Liver (tissue), 9 donors: Measurements from ENCODE around the gene SERP1. TPM values are rescaled to one million over a fixed set of nuclear protein-coding genes. Genes with fewer than 3 reads are reported as not detected.

Experiments
- DNase-seq: peaks from one replicate; pipeline ENCODE4 v3.0.0-alpha.2; 2017; ENCODE audit warnings: low spot score
- H3K27ac ChIP-seq, 2 donors: one replicate each; pipeline ENCODE4 v1.7.0; 2013; ENCODE audit warnings: inconsistent platforms in 2 of 2, low read length in 2 of 2, control low read depth in 1 of 2, low read depth in 1 of 2, mild to moderate bottlenecking in 1 of 2
- H3K27me3 ChIP-seq, 4 donors: one replicate each; pipeline versions ENCODE4 v1.6.1 to v1.7.0; 2013; ENCODE audit warnings: low read length in 3 of 4, inconsistent platforms in 1 of 4, mild to moderate bottlenecking in 1 of 4, moderate library complexity in 1 of 4; ENCODE audit not compliant: control insufficient read depth in 4 of 4, insufficient read depth in 4 of 4
- H3K36me3 ChIP-seq, 4 donors: one replicate each; pipeline versions ENCODE4 v1.6.1 to v1.7.0; 2013; ENCODE audit warnings: low read length in 3 of 4, mild to moderate bottlenecking in 3 of 4, low read depth in 1 of 4, moderate library complexity in 1 of 4; ENCODE audit not compliant: control insufficient read depth in 4 of 4, insufficient read depth in 3 of 4
- H3K4me1 ChIP-seq, 4 donors: one replicate each; pipeline versions ENCODE4 v1.6.1 to v1.7.0; 2013; ENCODE audit warnings: low read length in 3 of 4, mild to moderate bottlenecking in 3 of 4, moderate library complexity in 1 of 4; ENCODE audit not compliant: control insufficient read depth in 4 of 4, insufficient read depth in 4 of 4
- H3K4me3 ChIP-seq, 3 donors: one replicate each; pipeline versions ENCODE4 v1.6.1 to v1.7.0; 2013; ENCODE audit warnings: low read length in 3 of 3, control low read depth in 1 of 3, low read depth in 1 of 3, mild to moderate bottlenecking in 1 of 3
- H3K9ac ChIP-seq, 2 donors: one replicate each; pipeline ENCODE4 v1.7.0; 2013; ENCODE audit warnings: low read length in 2 of 2, mild to moderate bottlenecking in 2 of 2, moderate library complexity in 2 of 2, control low read depth in 1 of 2, low read depth in 1 of 2
- H3K9me3 ChIP-seq, 4 donors: one replicate each; pipeline versions ENCODE4 v1.6.1 to v1.7.0; 2013; ENCODE audit warnings: low read length in 3 of 4; ENCODE audit not compliant: control insufficient read depth in 4 of 4
- EGR1 ChIP-seq, 2 donors: IDR thresholded peaks; 2 replicates each; pipeline ENCODE4 v1.6.1; 2016 to 2018; ENCODE audit warnings: antibody characterized with exemption in 2 of 2, low read depth in 2 of 2
- FOXA1 ChIP-seq: IDR thresholded peaks from 2 replicates; pipeline ENCODE4 v1.6.1; 2016; ENCODE audit warnings: antibody characterized with exemption
- FOXA2 ChIP-seq: IDR thresholded peaks from 2 replicates; pipeline ENCODE4 v1.6.1; 2016; ENCODE audit warnings: antibody characterized with exemption
- GABPA ChIP-seq, 2 donors: IDR thresholded peaks in 1 of 2; conservative IDR thresholded peaks in 1 of 2; 2 replicates each; pipeline ENCODE4 v1.6.1; 2016; ENCODE audit warnings: antibody characterized with exemption in 2 of 2, mild to moderate bottlenecking in 1 of 2, moderate library complexity in 1 of 2
- HNF4A ChIP-seq, 2 donors: conservative IDR thresholded peaks; 2 replicates each; pipeline ENCODE4 v1.6.1; 2016; ENCODE audit warnings: antibody characterized with exemption in 2 of 2, mild to moderate bottlenecking in 2 of 2
- HNF4G ChIP-seq: IDR thresholded peaks from 2 replicates; pipeline ENCODE4 v1.6.1; 2016; ENCODE audit warnings: antibody characterized with exemption
- JUND ChIP-seq, 2 donors: IDR thresholded peaks; 2 replicates each; pipeline ENCODE4 v1.6.1; 2016; ENCODE audit warnings: antibody characterized with exemption in 2 of 2
- NR2F2 ChIP-seq: IDR thresholded peaks from 2 replicates; pipeline ENCODE4 v1.6.1; 2016; ENCODE audit warnings: antibody characterized with exemption
- RAD21 ChIP-seq, 2 donors: IDR thresholded peaks; 2 replicates each; pipeline ENCODE4 v1.6.1; 2016; ENCODE audit warnings: antibody characterized with exemption in 2 of 2, mild to moderate bottlenecking in 2 of 2
- RXRA ChIP-seq, 2 donors: IDR thresholded peaks; 2 replicates each; pipeline ENCODE4 v1.6.1; 2017 to 2018; ENCODE audit warnings: antibody characterized with exemption in 2 of 2, mild to moderate bottlenecking in 1 of 2
- TAF1 ChIP-seq: conservative IDR thresholded peaks from 2 replicates; pipeline ENCODE4 v1.6.1; 2016; ENCODE audit warnings: antibody characterized with exemption, mild to moderate bottlenecking
- YY1 ChIP-seq: IDR thresholded peaks from 2 replicates; pipeline ENCODE4 v1.6.1; 2016; ENCODE audit warnings: antibody characterized with exemption, mild to moderate bottlenecking
- WGBS: extraction: QIAGEN DNeasy Blood & Tissue Kit; methylation state at CpG from one replicate; pipeline ENCODE4 v1.1.7; 2013; 5-methylcytosine and 5-hydroxymethylcytosine counted together
- polyA plus RNA-seq, 2 donors: library from polyadenylated mRNA; stranded (reverse) in 1 of 2; unstranded in 1 of 2; fragments of 200-250 nt in 1 of 2; fragments of >200 nt in 1 of 2; fragmentation: Nextera tagmentation in 1 of 2; extraction: Ambion mirVana in 1 of 2; gene quantifications; one replicate each; pipeline versions ENCODE4 v1.2.1 to v1.2.3, GENCODE V29; 2013 to 2015
- total RNA-seq, 2 donors: library from RNA; depleted of rRNA; stranded (reverse); fragments of >200 nt; gene quantifications; one replicate each; pipeline ENCODE4 v1.2.3, GENCODE V29; 2014
- TF ChIP-seq, protein P1 (sequence below): IDR thresholded peaks from 2 replicates; pipeline ENCODE4 v1.6.1; 2016; ENCODE audit warnings: antibody characterized with exemption, mild to moderate bottlenecking
- TF ChIP-seq, protein P2 (sequence below): IDR thresholded peaks from 2 replicates; pipeline ENCODE4 v1.6.1; 2016; ENCODE audit warnings: antibody characterized with exemption
- TF ChIP-seq, protein P3 (sequence below): IDR thresholded peaks from 2 replicates; pipeline ENCODE4 v1.6.1; 2016; ENCODE audit warnings: antibody characterized with exemption
- TF ChIP-seq, protein P4 (sequence below): IDR thresholded peaks from 2 replicates; pipeline ENCODE4 v1.6.1; 2016; ENCODE audit warnings: antibody characterized with exemption
- TF ChIP-seq, protein P5 (sequence below): fragments of 150-350 bp; IDR thresholded peaks from 2 replicates; pipeline ENCODE4 v1.5.1; 2017; ENCODE audit warnings: improper control_type of control experiment, low read depth, low read length; ENCODE audit not compliant: missing input control
- donor health status: healthy.
- donor health status: healthy.
- donor health status: healthy.
- donor health status: healthy.
- donor health status: healthy.

Gene SERP1
- total and polyA plus RNA-seq, 4 donors, result 116 to 254 (median 182) TPM

DNA sequence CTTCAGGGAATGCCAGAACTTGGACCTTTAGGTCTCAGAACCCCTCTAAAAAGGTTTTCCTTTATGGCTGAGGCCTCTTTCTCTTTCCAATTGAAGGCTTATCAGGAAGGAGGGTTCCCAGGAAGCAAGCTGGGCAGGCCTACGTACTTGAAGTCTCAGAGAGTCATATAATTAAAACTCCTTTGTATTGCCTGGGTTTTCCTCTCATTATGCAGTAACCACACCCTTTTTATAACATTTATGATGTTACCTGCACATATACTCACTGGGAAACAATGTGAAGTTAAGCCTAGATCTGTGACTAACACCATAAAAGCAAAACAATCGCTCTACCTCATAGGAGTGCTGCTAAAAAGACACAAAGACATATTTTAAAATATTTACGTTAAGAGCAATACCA, 27.3 kb downstream of the SERP1 start:
- DNase-seq, result no peak
- Histone ChIP-seq H3K27ac (no peak overlapping the region), H3K36me3 (no peaks in the 10 kb centered on the region), H3K4me1 (peaks cover 0 to 4% (median 0%) of the 10 kb centered on the region in 4 donors), H3K9ac (no peak overlapping the region), H3K4me3 (no peak overlapping the region), H3K27me3 (no peaks in the 10 kb centered on the region), H3K9me3 (no peaks in the 10 kb centered on the region)
- TF ChIP-seq FOXA1 (no peak), FOXA2 (no peak), HNF4A (conservative IDR thresholded peaks at IDR 0.05) (no peak), GABPA (IDR thresholded peaks at IDR 0.05 in 1 of 2, conservative IDR thresholded peaks at IDR 0.05 in 1 of 2) (no peak), RAD21 (IDR thresholded peaks at IDR 0.05) (no peak), RXRA (IDR thresholded peaks at IDR 0.05) (no peak), TAF1 (no peak), YY1 (no peak)
- TF ChIP-seq, protein P1, sequence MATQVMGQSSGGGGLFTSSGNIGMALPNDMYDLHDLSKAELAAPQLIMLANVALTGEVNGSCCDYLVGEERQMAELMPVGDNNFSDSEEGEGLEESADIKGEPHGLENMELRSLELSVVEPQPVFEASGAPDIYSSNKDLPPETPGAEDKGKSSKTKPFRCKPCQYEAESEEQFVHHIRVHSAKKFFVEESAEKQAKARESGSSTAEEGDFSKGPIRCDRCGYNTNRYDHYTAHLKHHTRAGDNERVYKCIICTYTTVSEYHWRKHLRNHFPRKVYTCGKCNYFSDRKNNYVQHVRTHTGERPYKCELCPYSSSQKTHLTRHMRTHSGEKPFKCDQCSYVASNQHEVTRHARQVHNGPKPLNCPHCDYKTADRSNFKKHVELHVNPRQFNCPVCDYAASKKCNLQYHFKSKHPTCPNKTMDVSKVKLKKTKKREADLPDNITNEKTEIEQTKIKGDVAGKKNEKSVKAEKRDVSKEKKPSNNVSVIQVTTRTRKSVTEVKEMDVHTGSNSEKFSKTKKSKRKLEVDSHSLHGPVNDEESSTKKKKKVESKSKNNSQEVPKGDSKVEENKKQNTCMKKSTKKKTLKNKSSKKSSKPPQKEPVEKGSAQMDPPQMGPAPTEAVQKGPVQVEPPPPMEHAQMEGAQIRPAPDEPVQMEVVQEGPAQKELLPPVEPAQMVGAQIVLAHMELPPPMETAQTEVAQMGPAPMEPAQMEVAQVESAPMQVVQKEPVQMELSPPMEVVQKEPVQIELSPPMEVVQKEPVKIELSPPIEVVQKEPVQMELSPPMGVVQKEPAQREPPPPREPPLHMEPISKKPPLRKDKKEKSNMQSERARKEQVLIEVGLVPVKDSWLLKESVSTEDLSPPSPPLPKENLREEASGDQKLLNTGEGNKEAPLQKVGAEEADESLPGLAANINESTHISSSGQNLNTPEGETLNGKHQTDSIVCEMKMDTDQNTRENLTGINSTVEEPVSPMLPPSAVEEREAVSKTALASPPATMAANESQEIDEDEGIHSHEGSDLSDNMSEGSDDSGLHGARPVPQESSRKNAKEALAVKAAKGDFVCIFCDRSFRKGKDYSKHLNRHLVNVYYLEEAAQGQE, result no peak
- TF ChIP-seq, protein P2, sequence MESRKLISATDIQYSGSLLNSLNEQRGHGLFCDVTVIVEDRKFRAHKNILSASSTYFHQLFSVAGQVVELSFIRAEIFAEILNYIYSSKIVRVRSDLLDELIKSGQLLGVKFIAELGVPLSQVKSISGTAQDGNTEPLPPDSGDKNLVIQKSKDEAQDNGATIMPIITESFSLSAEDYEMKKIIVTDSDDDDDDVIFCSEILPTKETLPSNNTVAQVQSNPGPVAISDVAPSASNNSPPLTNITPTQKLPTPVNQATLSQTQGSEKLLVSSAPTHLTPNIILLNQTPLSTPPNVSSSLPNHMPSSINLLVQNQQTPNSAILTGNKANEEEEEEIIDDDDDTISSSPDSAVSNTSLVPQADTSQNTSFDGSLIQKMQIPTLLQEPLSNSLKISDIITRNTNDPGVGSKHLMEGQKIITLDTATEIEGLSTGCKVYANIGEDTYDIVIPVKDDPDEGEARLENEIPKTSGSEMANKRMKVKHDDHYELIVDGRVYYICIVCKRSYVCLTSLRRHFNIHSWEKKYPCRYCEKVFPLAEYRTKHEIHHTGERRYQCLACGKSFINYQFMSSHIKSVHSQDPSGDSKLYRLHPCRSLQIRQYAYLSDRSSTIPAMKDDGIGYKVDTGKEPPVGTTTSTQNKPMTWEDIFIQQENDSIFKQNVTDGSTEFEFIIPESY, result no peak
- 84% methylated on average over 3 of the region's 3 CpGs for WGBS

DNA sequence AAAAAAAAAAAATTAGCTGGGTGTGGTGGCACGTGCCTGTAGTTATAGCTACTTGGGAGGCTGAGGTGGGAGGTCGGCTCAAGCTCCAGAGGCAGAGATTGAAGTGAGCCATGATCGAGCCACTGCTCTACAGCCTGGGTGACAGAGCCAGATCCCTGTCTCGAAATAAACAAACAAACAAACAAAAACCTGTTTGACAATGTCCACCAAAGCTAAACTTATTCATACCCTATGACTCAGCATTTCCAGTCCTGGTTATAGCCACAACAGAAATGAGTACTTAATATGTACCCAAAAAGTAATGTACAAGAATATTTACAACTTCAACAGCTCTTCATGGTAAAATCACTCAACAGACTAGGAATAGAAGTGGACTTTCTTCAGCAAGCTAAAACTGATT, 31.1 kb downstream of the SERP1 start:
- H3K4me1 ChIP-seq, result peaks cover 0 to 4% (median 0%) of the 10 kb centered on the region in 4 donors
- no peaks in the 10 kb centered on the region for H3K9me3 ChIP-seq
- H3K27me3 ChIP-seq, result no peaks in the 10 kb centered on the region
- WGBS, result 94% methylated on average over 4 of the region's 4 CpGs
- TF ChIP-seq EGR1 (IDR thresholded peaks at IDR 0.05; ENCODE audit: low read depth in 2 of 2) (no peak), HNF4A (conservative IDR thresholded peaks at IDR 0.05) (no peak), RXRA (IDR thresholded peaks at IDR 0.05) (no peak), NR2F2 (no peak), RAD21 (IDR thresholded peaks at IDR 0.05) (no peak), JUND (IDR thresholded peaks at IDR 0.05) (no peak), FOXA2 (no peak), FOXA1 (no peak), HNF4G (no peak), YY1 (no peak)
- TF ChIP-seq, protein P2, result no peak
- TF ChIP-seq, protein P3, sequence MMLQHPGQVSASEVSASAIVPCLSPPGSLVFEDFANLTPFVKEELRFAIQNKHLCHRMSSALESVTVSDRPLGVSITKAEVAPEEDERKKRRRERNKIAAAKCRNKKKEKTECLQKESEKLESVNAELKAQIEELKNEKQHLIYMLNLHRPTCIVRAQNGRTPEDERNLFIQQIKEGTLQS, result no peak
- TF ChIP-seq, protein P4, sequence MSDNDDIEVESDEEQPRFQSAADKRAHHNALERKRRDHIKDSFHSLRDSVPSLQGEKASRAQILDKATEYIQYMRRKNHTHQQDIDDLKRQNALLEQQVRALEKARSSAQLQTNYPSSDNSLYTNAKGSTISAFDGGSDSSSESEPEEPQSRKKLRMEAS, result no peak
- TF ChIP-seq, protein P5, sequence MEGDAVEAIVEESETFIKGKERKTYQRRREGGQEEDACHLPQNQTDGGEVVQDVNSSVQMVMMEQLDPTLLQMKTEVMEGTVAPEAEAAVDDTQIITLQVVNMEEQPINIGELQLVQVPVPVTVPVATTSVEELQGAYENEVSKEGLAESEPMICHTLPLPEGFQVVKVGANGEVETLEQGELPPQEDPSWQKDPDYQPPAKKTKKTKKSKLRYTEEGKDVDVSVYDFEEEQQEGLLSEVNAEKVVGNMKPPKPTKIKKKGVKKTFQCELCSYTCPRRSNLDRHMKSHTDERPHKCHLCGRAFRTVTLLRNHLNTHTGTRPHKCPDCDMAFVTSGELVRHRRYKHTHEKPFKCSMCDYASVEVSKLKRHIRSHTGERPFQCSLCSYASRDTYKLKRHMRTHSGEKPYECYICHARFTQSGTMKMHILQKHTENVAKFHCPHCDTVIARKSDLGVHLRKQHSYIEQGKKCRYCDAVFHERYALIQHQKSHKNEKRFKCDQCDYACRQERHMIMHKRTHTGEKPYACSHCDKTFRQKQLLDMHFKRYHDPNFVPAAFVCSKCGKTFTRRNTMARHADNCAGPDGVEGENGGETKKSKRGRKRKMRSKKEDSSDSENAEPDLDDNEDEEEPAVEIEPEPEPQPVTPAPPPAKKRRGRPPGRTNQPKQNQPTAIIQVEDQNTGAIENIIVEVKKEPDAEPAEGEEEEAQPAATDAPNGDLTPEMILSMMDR, result no peak
- TF ChIP-seq, protein P1, result no peak
- DNase-seq, result no peak
- no peak overlapping the region for H3K9ac ChIP-seq
- no peak overlapping the region for H3K4me3 ChIP-seq
- H3K27ac ChIP-seq, result no peak overlapping the region
- H3K36me3 ChIP-seq, result no peaks in the 10 kb centered on the region
